Activated CD4-positive, alpha-beta T cell treated with anti-CD3 and anti-CD28 coated beads, Interleukin-2, amount 50 U/mL, for 48 hours (primary cell): Measurements from ENCODE around the gene MACO1.
"Not testable (repeated sequence)": the region's sequence is repeated elsewhere in the genome, so short reads cannot be mapped to it uniquely, and the experiment has no call there.

ENCODE experiments used
- DNase-seq, 2 experiments: peaks; one replicate each; pipeline ENCODE4 v3.0.0-alpha.2; 2020

MACO1 gene

DNA sequence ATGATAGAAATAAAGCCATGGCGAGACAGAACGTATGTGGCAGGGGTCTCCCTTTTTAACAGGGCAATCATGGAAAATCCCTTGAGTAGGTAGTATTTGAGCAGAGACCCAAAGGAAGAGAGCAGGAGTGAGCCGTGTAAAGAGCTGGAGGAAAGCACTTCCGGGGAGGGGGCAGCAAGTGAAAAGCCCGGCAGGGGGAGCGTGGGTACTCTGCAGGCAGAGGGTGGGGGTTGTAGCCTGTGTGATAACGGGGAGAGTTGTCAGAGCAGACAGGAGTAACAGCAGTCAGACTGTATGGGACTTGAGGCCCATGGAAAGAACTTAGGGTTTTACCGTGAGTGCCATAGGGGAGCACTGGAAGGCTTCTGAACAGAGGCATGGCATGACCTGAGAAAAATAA is 61.6 kb downstream of the MACO1 start:
- DNase-seq = no peak

DNA sequence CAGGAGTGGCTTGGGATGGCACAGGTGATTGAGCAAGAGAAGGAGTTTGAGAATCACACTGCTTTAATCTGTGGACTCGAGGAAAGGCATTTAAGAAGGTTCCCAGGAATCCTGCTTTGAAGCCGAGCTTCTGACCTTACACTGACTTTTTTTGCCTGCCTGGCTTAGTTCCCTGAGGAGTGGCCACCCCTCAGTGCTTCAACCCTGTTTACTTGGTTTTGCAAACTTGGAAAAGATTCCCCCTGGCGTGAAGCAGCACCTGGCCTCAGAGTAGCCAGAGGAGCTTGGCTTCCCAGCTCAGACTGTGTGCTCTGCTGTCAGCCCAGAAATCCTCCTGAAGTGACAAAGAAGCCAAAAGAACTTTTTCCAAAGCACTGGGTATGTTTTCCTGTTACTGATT is 64.3 kb downstream of the MACO1 start:
- DNase-seq = no peak

DNA sequence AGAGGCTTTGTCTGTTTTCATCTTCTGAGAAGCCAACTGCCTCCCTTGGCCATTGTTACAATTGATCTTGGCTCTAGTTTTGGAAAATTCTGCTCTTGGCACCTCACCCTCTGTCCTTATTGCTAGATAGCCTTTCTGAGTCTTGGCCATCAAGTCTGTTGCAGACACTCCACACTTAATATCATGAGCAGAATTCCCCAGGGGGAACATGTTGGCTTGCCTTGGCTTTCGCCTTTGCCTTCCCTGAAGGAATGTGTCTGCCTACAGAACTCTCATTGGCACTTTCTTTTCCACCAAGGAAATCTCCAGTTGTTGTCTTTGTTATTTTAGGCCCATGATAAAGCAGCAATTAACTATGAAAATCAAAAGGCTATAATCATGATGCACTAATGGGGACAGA is 70.0 kb downstream of the MACO1 start:
- DNase-seq = no peak

DNA sequence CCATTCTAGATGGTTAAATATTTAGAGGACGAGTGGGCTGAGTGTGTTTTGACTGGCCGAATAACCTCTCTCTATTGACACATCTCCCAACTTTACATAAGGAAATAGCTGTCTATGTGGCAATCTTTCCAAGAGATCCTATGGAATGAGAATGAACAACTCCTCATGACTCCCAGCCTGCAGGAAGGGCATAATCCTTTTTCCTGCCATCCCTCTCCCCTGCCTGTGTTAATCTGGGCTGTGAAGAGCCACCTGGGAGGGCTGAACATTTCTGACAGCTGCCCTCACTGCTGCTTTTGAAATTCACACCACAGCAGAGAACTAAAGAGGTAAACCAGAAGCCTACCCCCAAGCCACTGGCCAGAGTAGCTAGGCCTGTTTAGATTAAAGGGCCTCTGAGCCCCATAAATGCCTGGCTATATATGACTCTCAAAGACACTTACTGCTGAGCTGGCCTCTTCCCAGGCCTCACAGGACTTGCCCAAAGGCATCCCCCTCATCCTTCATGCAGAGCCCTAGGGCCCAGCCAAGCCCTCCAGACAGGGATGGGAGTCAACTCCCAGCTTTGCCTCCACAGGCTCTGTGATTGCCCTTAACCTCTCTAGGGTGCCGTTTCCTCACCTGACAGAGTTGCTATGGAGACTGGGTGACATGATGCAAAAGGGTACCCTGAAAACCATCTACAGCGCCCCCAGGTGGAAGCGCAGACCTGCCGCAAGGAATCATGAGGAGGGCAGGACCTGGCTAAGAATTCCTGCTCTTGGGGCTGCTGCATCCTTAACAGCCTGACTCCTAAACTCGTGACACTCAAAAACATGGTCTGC is 70.8 kb downstream of the MACO1 start:
- peak; percentile 30 to 32 for DNase-seq

DNA sequence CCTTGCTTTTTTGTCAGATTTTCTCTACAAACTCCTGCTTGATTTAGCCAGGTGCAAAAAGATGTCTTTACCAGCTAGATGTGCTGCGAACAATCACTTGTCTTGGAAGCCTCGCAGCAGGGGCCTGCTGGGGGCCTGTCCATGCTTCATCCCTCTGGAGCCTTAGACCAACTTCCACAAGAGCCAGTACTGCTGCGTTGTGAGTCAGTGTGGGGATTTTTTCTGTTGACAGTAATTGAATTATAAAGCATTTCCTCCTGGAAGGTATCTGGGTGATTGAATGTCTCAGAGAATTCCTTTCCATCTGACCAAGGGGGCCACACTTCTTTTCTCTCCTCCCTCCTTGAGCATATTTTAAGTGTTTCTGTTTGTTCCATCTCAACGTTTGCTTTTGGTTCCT is 72.3 kb downstream of the MACO1 start:
- no peak for DNase-seq

DNA sequence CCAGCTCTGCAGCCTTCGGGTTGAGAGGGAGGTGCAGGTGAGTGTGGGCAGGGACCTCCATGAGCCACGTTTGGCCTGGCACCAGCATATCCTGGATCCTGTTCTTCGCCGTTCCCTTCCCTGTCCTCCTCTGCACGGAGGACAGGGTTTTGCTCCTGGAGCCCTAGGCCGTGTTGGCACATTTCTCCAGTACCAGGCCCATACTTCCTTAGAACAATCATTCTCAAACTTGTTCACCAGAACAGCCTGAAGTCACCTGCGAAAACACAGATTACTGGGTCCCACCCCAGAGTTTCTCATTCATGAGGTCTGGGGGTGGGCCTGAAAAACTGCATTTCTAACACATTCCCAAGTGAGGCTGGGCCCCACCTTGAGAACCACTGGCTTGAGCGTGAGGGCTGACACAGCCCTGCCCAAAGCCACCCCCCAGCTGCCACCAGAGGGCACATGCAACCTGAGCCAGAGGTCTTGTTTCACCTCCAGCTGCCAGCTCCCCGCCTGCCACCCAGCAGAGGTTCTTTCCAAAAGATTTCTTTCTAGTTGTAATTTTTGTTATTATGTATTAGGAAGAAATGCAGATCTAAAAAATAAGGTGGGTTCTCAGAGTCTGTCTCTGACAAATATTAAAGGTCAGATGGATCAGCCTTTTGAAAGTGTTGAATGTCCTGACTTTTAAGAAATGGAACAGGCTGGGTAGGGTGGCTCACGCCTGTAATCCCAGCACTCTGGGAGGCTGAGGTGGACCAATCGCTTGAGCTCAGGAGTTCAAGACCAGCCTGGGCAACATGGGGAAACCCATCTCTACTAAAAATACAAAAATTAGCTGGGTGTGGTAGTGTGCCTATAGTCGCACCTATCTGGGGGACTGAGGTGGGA is 73.1 kb downstream of the MACO1 start:
- DNase-seq = peak; percentile 65 to 74

DNA sequence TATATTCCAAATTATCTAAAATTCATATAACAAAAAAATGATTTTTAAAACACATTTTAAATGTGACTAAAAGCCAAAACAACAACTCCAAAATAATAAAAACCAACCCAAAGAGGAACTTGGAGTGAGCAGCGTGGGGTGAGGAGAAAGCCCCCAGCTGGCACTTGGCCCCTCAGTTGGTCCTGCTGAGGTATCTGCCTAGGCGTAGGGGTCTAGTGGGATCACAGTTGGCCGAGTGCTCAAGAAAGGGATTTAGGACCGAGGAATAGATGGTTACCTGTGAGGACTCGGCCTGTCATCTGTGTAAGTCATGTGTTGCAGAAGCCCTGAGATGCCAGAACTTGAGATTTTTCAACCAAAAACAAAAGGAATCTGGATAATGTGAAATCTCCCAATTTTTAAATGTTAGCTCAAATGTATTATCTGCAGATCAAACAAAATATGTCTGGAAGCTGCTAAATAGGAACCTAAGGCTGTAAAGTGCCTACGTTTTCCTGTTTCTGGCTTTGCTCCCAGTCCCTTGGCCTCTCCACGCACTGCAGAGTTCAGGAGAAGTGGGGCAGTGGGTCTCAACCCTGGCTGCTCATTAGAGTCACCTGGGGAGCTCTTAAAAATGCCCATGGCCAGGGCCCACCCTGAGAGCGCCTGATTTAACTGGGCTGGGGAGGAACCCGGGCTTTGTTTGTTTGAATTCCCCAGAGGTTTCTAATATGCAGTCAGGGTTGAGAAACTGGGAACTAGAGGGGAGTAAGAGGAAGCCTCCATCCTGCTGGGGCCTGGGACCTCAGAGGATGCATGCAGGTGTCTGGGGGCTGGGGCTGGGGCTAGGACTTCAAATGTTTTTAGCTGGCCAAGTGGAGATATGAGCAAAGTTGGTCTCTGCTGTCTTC is 74.3 kb downstream of the MACO1 start:
- DNase-seq = no peak

DNA sequence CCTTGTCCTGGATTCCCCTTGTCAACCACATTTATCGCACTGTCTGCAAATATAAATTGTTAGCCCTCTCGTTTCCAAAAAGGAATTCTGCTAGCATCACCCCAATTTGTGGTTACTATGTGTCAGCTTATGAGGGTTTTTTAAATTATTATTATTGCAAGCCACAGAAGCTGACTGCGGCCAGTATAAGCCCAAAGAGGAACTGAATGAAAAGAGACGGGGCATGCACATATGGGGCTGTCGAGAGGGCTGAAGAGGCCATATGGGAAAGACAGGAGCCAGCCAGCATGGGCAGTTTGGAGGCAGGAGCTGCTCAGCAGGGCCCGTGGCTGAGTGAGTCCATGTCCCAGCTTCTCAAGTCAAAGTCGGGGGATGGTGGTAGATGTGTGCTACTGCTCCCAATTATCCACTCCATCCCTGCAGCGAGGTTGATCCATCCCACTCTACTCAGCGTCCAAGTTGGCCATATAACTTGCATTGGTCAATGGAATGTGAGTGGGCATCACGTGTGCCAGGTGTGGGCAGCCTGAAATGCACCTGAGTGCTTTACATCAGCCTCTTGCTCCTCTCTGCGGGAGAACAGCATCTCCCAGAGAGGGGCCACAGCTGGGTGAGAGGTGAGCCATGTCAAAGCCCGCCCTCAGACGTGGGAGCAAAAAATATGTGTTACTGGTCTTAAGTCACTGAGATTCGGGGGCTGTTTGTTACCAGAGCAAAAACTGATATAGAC is 75.1 kb downstream of the MACO1 start:
- DNase-seq = no peak

DNA sequence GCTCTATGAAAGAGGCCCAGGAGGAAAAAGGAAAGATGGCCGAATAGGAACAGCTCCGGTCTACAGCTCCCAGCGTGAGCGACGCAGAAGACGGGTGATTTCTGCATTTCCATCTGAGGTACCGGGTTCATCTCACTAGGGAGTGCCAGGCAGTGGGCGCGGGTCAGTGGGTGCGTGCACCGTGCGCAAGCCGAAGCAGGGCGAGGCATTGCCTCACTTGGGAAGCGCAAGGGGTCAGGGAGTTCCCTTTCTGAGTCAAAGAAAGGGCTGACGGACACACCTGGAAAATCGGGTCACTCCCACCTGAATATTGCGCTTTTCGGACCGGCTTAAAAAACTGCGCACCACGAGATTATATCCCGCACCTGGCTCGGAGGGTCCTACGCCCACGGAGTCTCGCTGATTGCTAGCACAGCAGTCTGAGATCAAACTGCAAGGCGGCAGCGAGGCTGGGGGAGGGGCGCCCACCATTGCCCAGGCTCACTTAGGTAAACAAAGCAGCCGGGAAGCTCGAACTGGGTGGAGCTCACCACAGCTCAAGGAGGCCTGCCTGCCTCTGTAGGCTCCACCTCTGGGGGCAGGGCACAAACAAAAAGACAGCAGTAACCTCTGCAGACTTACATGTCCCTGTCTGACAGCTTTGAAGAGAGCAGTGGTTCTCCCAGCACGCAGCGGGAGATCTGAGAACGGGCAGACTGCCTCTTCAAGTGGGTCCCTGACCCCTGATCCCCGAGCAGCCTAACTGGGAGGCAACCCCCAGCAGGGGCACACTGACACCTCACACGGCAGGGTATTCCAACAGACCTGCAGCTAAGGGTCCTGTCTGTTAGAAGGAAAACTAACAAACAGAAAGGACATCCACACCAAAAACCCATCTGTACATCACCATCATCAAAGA is 76.1 kb downstream of the MACO1 start:
- not testable (repeated sequence) for DNase-seq

DNA sequence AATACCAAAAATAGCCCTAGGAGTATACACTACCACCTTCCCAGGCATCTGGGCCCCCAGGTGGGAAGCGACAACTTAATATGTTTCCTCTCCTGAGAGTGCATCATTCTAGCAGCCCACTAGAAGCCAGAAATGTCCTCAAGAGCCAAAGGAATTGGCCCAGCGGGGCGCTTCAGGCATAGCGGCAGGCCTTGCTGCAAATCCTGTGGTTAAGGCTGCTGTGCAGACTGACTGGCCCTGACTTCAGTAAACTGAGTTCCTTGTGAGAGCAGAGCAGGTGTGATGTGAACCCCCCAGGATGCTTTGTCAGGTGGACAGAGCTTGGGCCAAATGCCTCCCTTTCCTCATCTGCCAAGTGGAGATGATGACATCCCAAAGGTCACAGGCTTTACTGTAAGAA is 83.0 kb downstream of the MACO1 start:
- no peak for DNase-seq

DNA sequence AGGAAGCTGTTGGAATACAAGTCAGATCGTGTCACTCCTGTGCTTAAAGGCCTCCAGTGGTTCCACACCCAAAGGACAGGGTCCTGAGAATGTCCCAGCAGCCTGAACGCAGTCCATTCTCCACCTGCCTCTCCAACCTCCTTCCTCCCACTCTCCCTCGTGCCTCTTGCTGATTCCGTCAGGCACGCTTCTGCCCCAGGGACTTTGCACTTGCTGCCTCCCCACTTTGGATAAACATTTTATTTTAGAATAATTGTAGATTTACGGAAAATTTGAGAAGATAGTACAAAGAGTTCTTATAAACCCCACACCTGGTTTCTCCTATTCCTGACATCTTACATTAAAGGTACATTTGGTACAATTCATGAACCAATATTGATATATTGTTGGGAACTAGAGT is 84.3 kb downstream of the MACO1 start:
- no peak for DNase-seq

DNA sequence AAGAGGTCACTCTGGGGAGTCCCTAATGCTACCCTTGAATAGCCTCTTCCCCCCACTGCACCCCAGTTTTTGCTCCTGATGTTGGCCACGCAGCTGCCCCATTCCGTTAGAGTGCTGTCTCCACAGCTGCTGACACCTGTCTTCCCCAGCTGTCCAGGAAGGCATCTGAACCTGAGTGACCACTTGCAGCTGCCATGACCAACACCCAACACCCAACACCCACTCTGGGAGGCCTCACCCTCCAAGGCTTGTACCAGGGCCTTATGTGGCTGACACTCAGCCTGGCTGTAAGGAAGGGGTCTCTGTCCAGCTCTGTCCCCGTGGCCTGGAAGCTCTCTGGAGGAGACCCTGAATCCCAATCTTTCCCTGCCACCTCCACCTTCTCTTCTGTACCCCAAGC is 86.0 kb downstream of the MACO1 start:
- DNase-seq = no peak

DNA sequence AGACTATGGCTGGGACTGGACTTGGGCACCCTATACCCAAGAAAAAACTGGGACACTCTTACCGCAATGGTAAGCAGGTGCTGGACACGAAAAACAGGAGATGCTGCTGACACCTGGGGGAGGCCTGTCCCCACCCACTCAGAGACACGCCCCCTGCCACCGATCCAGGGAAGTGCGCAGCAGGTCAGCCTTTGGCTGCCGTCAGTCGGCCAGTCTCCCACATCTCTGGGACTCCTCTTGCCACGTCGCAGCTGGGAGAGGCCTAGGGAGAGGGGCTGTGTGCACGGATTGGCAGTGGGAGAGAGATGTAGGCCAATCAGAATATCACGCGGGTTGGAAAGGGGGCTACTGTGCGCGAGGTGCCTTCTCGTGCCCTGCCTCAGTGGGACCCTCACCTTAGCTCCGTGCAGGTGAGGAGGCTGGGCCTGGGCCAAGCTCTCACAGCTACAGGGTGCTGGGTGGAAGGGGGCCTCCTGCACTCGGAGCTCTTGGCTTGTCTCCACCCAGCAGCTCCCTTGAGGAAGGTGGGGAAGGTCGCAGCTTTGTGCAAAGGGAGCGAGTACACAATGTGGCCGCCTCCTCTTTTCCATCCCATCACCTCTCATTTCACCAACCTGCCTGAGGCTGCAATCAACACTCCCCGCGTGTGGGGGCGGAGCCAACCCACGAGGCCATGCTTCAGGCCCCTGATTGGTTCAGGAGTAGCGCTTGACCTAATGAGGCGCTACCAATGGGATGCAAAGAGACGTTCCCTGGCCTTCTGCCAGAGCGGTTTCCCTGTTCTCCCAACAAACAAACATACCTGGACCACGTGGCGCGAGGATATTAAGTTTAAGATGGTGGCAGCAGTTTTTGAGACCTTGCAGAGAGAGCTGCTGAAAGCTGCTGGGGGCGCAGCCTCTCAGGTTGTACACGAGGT is 87.0 kb downstream of the MACO1 start:
- DNase-seq = no peak

DNA sequence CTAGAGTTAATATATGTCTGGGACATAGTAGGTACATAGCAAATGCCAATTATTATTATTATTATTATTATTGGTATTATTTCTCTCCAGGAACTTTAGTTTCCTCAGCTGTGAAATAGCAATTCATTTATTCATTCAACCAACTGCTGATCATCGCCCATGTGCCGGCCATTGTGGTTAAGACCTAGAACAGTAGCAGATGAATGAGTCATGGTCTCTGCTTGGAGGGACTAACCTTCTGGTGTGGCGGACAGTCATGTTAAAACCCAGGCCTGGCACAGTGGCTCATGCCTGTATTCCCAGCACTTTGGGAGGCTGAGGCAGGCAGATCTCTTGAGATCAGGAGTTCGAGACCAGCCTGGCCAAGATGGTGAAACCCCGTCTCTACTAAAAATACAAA is 88.9 kb downstream of the MACO1 start:
- no peak for DNase-seq

DNA sequence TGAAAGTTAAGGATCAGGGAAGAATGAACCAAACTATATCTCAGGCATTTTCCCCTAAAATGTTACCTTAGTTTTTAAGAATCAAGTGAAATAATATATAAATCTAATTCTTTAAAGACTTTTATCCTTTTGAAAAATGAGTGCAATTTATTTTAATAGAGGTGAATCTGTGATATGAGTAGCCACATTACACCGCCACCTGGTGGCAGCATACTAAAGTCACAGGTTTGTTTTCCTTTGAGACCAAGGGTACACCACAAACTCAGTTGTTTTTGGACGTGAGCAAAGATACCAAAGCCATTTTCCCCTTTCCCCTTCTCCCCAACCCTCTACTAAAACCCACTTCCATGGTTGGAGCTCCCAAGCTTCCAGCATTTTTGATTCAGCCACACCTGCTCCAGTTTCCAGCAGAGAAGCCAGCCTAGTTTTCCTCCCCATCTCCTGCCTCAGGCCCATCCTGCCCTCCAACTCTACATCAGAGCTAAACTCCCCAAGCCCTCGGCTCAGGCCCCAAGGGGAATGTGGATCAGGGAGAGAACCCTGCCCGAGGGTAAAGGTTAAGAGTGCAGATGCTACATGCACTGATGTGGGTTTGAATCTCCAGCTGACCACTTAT is 89.9 kb downstream of the MACO1 start:
- DNase-seq = peak; percentile 76 to 78

DNA sequence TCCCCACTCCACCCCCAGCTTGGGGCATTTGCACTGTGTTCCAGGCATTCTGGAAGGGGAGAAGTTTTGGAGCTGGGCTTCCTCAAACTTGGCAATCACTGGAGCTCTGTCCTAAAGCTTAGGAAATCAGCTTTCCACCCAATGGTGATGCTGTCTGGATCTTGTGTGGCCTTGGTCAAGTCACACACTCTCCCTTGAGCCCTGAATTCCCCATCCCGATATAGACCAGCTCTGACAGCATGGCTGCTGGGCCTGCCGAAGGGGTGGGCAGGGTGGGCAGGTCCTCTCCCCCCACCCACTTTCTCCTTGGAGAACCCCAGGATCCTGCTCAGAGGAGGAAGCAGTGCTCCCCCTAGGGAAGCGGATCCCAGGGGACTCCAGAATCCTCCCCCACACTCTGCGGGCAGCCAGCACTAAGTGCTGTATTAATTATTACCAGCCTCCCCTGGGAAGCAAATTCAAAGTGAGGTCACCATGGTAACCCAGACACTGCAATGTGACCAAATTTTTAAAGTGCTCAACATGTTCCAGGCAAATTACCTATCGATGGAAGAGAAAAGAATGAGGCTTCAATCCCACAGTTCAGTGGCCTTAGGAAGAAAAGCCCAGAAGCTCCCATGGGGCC is 91.4 kb downstream of the MACO1 start:
- no peak for DNase-seq

DNA sequence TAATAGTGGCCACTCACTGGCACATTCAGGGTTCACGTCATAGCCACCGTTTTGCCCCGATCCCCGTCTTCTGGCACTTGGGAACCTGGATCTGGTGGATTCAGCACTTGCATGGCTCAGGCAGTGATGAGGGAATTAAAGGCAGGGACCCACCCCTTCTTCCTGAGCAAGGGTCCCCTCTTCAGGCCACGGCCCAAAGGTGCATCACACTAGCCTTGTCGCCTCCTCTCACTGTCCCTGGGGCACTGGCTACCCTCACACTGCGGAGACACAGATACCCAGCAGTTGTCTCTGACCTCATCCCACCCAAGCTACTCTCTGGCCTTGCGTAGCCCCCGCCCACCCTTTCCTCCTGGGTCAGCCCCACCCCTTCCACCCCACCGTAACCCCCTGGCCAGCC is 92.8 kb downstream of the MACO1 start:
- no peak for DNase-seq

DNA sequence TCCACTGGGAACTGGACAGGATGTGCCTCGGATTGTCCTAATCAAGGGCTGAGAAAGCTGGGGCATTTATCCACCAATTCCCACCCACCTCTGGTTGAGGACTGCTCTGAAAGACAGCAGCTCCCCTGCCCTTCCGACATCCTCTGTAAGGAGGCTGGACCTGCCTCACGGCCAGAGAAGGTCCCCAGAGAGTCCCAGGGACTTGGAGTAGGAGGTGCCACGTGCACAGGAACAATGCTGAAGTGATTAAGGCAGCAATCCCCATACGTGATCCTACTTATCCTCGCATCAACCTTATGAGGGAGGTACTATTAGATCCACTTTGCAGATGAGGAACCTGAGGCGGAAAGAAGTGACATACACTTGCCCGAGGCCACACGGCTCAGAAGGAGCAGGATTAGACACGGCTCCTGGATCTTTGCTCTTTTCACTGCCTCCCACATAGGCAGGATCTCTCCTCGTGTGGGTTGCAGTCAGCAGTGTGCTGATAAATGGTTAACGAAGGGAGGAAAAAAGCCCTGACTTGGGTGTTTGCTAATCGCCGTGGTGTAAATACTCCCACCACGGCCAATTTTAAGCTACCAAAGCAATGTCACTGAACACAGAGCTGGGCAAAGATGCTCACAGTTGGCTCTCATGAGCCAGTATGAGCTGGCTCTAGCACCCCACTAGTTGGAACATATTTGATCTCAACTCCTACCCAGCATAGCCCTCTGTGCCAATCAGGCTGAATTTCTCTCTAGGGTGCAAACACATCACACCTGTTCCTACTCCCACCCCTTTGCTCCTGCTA is 94.1 kb downstream of the MACO1 start:
- no peak for DNase-seq

DNA sequence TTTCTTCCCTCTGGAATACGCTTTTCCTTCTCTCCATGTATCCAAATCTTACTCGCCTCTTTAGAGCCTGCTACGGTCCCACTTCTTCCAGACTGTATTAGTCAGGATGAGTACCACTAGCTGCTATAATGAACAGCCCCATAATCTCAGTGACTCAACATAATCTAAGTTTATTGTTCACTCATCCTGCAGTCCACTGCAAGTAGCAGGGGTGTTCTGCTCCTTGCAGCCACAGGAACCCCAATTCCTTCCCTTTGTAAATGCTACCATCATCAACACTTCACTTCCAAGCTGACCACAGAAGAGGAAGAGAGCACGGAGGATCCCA is 94.6 kb downstream of the MACO1 start:
- no peak for DNase-seq
